HEK293 (cell line): ENCODE results near the gene CBS.
"Not testable (repeated sequence)": the region's sequence is repeated elsewhere in the genome, so short reads cannot be mapped to it uniquely, and the experiment has no call there.

Experiments used
- ZNF354C ChIP-seq: fragments of 450-650 bp; formaldehyde crosslinking; IDR thresholded peaks from 2 replicates; pipeline ENCODE4 v1.5.1; 2016; ENCODE audit warnings: missing biosample characterization, missing genetic modification characterization, low read depth, borderline replicate concordance
- ZXDB ChIP-seq: fragments of 450-650 bp; formaldehyde crosslinking; IDR thresholded peaks from 2 replicates; pipeline ENCODE4 v1.5.1; 2016; ENCODE audit warnings: missing biosample characterization, missing genetic modification characterization
- TF ChIP-seq, protein P1 (sequence below): fragments of 450-650 bp; formaldehyde crosslinking; IDR thresholded peaks from 2 replicates; pipeline ENCODE4 v1.5.1; 2016; ENCODE audit warnings: missing biosample characterization, missing genetic modification characterization
- TF ChIP-seq, protein P2 (sequence below): fragments of 450-650 bp; formaldehyde crosslinking; IDR thresholded peaks from 2 replicates; pipeline ENCODE4 v1.5.1; 2016; ENCODE audit warnings: missing biosample characterization, missing genetic modification characterization
- TF ChIP-seq, protein P3 (sequence below): fragments of 450-650 bp; formaldehyde crosslinking; IDR thresholded peaks from 2 replicates; pipeline ENCODE4 v1.5.1; 2016; ENCODE audit warnings: missing biosample characterization, missing genetic modification characterization
- TF ChIP-seq, protein P4 (sequence below): fragments of 450-650 bp; formaldehyde crosslinking; IDR thresholded peaks from 2 replicates; pipeline ENCODE4 v1.5.1; 2016; ENCODE audit warnings: missing biosample characterization, missing genetic modification characterization, low read depth

DNA sequence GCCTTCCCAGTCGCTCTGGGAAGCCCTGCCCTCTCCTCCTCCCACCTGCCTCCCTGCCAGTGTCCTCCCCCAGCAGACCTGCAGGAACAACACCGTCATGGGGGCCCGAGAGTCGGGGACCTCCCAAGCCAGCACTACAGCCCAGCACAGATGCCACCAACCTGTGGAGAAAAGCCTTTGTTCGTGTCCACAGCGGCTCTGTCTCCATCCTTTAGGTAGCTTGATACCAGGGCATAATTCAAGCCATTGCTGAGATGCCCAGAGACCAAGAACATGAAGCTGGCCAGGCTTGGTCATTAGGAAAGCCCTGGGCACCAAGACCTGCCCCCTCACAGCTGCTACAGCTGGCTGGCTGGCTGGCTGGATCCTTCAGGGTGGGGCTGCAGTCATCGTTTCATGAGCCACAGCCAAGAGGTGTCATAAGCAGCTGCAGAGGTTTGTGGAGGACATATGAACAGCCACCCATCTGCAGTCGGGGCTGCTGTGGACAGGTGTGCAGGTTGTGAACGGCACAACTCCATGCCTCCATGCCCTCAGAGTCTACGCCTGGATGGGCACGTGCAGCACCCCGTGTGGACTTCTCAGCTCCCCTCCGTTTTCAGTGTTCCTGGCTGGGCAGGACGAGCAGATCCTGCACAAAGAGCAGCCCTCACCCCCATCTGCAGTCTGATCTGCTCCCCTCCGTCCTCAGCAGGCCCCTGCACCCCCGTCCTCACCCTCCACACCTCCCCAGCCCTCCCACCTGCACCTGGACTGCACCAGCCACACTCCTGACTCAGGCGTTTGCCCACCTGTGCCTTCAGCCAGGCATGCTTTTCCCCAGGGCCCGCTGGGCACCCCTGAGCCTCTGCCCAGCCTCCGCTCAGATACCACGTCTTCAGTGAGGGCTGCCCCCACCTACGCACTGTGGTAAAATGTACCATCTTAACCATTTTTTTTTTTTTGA lies 29.5 kb downstream of the CBS start:
- TF ChIP-seq ZNF354C, ZXDB (tag by site-specific recombination): not testable (repeated sequence)
- TF ChIP-seq, protein P1, sequence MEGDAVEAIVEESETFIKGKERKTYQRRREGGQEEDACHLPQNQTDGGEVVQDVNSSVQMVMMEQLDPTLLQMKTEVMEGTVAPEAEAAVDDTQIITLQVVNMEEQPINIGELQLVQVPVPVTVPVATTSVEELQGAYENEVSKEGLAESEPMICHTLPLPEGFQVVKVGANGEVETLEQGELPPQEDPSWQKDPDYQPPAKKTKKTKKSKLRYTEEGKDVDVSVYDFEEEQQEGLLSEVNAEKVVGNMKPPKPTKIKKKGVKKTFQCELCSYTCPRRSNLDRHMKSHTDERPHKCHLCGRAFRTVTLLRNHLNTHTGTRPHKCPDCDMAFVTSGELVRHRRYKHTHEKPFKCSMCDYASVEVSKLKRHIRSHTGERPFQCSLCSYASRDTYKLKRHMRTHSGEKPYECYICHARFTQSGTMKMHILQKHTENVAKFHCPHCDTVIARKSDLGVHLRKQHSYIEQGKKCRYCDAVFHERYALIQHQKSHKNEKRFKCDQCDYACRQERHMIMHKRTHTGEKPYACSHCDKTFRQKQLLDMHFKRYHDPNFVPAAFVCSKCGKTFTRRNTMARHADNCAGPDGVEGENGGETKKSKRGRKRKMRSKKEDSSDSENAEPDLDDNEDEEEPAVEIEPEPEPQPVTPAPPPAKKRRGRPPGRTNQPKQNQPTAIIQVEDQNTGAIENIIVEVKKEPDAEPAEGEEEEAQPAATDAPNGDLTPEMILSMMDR (tag by site-specific recombination) = not testable (repeated sequence)
- TF ChIP-seq, protein P2, sequence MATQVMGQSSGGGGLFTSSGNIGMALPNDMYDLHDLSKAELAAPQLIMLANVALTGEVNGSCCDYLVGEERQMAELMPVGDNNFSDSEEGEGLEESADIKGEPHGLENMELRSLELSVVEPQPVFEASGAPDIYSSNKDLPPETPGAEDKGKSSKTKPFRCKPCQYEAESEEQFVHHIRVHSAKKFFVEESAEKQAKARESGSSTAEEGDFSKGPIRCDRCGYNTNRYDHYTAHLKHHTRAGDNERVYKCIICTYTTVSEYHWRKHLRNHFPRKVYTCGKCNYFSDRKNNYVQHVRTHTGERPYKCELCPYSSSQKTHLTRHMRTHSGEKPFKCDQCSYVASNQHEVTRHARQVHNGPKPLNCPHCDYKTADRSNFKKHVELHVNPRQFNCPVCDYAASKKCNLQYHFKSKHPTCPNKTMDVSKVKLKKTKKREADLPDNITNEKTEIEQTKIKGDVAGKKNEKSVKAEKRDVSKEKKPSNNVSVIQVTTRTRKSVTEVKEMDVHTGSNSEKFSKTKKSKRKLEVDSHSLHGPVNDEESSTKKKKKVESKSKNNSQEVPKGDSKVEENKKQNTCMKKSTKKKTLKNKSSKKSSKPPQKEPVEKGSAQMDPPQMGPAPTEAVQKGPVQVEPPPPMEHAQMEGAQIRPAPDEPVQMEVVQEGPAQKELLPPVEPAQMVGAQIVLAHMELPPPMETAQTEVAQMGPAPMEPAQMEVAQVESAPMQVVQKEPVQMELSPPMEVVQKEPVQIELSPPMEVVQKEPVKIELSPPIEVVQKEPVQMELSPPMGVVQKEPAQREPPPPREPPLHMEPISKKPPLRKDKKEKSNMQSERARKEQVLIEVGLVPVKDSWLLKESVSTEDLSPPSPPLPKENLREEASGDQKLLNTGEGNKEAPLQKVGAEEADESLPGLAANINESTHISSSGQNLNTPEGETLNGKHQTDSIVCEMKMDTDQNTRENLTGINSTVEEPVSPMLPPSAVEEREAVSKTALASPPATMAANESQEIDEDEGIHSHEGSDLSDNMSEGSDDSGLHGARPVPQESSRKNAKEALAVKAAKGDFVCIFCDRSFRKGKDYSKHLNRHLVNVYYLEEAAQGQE = not testable (repeated sequence)
- TF ChIP-seq, protein P3, sequence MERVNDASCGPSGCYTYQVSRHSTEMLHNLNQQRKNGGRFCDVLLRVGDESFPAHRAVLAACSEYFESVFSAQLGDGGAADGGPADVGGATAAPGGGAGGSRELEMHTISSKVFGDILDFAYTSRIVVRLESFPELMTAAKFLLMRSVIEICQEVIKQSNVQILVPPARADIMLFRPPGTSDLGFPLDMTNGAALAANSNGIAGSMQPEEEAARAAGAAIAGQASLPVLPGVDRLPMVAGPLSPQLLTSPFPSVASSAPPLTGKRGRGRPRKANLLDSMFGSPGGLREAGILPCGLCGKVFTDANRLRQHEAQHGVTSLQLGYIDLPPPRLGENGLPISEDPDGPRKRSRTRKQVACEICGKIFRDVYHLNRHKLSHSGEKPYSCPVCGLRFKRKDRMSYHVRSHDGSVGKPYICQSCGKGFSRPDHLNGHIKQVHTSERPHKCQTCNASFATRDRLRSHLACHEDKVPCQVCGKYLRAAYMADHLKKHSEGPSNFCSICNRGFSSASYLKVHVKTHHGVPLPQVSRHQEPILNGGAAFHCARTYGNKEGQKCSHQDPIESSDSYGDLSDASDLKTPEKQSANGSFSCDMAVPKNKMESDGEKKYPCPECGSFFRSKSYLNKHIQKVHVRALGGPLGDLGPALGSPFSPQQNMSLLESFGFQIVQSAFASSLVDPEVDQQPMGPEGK (tag by site-specific recombination) = not testable (repeated sequence)
- TF ChIP-seq, protein P4, sequence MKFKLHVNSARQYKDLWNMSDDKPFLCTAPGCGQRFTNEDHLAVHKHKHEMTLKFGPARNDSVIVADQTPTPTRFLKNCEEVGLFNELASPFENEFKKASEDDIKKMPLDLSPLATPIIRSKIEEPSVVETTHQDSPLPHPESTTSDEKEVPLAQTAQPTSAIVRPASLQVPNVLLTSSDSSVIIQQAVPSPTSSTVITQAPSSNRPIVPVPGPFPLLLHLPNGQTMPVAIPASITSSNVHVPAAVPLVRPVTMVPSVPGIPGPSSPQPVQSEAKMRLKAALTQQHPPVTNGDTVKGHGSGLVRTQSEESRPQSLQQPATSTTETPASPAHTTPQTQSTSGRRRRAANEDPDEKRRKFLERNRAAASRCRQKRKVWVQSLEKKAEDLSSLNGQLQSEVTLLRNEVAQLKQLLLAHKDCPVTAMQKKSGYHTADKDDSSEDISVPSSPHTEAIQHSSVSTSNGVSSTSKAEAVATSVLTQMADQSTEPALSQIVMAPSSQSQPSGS (tag by site-specific recombination) = not testable (repeated sequence)
